HG02610 (cell line): Measurements from ENCODE around the gene TTC9B.

Experiments used
- ATAC-seq: cut with Tn5 transposase; IDR thresholded peaks from one replicate; pipeline ENCODE4 v1.9.1; 2021; ENCODE audit warnings: mild to moderate bottlenecking, moderate library complexity; ENCODE audit not compliant: unreplicated experiment

TTC9B gene

DNA sequence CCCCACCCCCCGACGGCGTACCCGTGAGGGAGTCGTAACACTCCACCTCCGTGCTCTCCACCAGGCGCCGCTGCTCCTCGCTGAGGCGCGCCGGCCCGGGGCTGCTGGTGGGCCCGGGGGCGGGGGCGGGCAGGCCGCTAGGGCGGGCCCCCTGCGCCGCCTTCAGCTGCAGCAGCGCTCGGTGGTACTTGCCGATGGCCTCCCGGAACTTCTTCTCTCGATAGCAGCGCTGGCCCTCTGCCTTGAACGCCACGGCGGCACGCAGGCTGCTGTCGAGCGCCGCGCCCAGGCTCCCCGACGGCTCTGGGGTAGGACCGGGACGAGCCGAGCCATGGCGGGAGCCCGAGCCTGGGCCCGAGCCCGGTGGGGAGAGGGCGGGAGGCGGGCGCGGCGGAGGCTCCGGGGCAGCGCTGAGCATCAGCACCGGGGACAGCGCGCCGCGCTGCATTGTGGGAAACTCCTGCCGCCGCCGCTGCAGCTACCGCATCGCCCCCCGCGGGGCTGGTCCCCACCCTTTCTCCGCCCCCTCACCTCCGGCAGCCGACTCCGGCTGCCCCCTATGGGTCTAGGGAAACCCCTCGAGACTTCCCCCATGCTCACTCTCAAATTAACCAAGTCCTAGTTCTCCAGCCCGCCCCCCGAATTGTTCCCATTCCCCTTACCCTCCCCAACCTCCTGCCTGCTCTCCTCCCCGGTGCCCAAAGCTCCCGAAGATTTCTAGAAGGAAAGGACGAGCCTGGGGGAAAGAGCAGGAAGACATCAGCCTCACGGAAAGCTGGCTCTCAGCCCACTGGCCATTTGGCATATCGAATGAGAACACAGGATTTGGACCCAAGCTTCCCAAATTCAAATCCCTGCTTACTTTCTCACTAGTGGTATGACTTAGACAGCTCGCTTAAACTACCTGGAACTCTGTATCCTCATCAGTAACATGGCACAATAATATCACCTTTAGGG, at the start of gene TTC9B:
TTC9B (minus strand) TSS at position 451 of the 957 bp plus-strand sequence; CDS start at position 448, 3 bp downstream.
- ATAC-seq = no peak

DNA sequence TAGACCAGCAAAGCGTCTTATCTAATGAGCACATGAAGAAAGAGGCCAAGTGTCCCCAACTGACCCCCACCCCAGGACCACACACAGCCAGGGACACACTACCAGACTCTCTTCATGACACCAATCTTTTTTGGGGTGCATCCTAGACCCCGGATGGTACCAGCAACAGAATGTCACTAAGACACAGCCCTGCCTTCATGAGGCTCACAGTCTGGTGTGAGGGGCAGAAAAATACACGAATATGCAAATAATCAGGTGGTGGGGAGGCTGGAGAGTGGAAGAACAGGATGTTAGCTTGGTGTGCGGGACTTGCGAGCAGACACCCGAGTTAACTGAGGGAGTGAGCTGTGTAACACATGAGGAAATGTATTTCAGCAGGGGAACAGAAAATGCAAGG, 49.4 kb upstream of the TTC9B start:
- ATAC-seq = no peak

DNA sequence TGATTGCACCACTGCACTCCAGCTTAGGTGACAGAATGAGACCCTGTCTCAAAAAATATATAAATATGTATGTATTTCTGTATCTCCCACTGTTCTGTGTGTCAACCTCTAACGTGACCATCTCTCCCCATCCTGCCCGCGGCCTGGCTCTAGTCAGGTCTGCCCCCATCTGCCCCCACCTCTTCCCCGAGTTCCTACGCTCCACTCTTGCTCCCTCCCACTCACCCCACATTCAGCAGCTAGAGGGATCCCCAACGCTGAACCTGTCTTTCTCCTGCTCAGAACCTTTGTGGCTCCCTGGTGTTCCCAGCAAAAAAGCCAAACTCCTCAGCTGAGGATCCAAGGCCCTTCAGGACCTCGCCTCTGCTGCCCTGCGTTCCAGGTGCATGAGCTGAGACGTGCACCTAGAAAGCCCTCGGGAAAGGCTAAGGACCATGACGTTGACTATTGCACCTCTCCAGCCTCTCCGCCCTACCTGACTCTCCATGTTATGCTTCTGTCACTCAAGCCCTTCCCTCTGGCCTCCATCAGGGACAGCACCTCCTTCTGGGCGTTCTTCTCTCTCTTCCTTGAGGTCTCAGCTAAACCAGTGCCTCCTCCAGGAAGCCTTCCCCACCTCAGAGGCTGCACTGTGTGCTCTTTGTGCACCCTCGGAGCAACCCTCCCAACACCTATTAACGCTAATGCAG, 48.9 kb upstream of the TTC9B start:
- no peak for ATAC-seq

GRCh38 chr19:40266119-40266518, 47.9 kb upstream of the TTC9B start:
- no peak for ATAC-seq

DNA sequence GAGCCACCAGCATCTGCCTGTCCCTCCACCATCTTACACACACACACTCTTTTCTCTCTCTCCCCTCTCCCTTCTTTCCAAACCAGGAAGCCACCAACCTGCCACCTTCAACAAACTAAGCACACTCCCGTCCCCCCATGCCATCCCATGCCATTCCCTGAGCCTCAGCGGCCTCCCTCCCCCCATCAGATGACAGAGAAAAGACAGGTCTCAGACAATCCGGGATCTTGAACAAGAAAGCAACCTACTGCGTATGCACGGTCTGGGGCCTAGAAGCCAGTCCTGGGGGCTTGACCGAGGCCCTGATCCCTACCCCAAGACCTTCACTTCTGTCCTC, 47.5 kb upstream of the TTC9B start:
- no peak for ATAC-seq

DNA sequence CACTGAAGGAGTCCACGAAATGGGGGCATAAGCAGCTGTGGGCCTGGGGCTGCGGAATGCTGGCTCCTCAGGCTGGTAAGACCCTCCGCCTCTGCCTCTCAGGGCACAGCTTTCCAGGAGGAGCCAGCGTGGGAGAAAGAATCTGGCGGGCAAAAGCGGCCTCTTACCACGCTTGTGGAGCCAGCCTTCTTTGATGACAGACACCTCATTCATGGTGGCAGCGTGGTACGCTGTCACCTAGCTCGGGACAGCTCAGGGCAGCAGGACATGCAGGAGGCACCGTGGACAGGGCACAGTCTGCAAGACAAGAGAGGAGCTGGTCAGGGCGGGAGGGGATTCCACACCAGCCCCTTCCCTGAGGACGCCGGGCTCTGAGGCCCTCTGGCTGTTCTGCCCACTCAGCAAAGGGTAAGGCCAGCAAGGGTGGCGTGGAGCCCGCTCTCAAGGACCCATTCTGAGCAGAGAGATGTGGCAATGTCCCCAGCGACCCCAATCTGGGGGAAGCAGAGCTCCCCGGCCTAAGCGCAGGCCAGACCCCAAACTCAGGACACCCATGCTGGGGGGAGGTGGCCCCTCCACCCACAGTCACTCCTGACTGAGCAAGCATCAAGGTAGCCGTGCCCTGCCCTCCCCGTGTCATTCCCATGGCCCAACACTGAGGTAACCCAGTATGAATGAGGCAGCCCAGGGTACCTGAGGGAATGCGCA, 47.0 kb upstream of the TTC9B start:
- no peak for ATAC-seq

DNA sequence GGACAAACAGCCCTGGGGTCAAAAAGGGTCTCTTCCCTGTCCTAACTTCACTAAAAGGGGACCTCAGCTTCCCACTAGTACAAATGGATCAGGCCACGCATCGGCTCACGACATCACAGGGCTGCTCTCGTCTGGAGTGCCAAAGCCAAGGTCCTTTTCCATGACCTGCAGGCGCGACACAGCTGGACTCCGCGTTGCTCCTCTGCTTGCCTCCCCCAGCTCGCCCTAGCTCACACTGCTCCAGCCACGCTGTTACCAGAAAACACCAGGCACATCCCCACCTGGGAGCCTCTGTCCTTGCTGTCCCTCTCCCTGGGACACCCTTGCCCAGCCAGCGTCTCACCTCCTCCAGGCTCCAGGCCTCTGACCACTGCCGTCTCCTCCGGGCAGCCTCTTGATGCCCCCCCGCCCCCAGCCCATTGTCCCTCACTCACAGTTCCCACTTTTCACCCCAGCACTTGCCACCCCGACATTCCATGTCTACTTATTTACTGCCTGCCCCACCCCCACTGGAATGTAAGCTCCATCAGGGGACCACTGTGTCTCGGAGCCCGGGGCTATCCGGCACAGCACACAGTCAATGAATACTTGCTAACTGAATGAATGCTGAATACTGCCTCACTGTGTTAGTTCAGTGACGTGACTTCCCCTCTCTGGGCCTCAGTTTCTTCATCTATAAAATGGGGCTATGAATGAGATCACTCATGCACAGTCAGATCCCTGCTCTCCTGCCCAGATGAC, 46.3 kb upstream of the TTC9B start:
- no peak for ATAC-seq

DNA sequence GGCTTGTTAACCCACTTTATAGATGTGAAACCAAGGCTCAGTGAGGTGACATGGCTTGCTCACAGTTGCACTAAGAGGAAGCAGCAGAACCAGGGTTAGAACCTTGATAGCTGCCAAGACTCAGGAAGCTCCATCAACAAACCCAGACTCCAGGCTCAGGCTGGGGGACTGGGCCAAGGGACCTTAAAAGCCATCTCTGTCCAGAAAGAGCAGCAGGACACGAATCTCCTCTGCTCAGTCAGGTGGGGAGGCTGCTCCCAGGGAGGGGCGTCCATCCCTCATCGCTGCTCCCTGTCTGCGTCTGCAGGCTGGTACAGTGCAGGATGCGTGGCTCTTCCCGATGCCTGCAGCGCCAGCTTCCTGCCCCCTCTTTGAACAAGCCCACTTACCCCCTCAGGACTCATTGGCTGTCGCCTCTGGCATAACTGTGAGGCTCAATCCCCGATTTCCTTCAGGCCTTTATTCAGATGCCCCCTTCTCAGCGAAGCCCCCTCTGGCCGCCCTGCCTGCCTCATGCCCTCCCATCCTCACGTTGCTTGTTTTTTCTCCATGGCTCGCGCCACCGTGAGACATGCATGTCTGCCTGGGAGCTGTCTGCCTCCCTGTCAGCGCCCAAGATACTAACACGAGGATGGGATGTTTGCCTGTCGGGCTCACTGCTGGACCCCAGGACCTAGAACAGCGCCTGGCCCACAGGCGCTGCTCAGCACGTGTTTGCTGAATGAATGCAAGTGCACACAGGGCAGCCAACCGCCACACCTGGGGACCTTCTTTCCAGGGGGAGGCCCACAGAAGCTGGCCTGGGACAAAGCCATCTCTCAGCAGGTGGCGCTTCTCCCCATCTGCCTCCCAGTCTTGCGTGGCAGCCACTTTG, 45.5 kb upstream of the TTC9B start:
- ATAC-seq = no peak

GRCh38 chr19:40262422-40262821, 44.2 kb upstream of the TTC9B start:
- ATAC-seq = no peak

DNA sequence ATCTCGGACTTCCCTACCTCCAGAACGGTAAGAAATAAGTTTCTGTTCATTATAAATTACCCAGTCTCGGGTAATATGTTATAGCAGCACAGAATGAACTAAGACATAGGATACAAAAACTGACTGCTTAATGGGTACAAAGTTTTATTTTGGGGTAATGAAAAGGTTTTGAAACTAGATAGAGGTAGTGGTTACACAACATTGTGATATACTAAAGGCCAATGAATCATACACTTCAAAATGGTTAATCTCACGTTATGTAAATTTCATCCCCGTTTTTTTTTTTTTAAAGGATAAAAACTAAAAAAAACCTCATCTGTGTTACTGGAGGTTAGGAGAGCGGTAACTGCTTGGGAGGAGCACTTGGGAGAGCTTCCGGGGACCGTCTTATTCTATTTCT, 43.4 kb upstream of the TTC9B start:
- no peak for ATAC-seq

DNA sequence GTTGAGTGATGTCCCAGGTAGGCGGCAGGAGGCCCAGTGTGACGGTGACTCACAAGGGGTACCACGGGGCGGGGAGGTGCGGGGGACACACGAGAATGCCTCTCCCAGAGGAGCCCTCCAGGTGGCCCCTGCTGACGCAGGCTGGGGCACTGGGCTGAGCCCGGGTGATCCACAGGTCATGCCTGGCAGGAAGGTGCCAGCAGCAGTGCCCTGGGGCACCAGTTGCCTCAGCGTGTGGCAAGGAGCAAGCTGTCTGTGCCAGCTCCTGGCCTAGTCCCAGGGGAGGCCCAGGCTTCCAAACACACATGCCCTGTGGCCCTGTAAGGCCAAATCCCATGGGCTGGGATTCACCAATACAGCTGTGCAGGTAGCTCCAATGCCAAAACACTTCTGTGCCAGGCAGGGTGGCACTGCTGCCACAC, 38.9 kb upstream of the TTC9B start:
- no peak for ATAC-seq

GRCh38 chr19:40256512-40256911, 38.3 kb upstream of the TTC9B start:
- no peak for ATAC-seq

GRCh38 chr19:40255619-40256166, 37.5 kb upstream of the TTC9B start:
- no peak for ATAC-seq

- no peak for ATAC-seq
Observed at GRCh38 chr19:40254714-40255418, 36.7 kb upstream of the TTC9B start.

DNA sequence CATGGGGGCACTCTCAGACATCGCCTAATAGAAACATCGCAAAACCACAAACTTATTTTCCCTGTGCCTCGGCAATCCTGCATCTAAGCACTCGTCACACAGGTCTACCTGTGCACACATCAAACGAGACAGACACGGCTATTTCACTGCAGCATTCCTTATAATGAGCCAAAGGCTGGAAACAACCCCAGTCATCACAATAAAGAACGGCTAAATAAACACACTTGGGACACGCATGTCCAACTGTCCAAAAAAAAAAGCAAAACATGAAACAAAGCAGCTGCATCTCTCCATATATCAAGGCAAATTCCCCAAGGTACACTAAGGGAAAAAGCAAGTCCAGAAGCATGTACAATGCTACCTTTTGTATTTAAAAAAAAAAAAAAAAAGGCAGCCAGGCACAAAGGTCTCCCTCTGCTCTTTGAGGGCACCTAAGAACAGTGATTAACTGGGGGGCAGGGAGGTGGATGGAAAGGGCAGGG, 35.5 kb upstream of the TTC9B start:
- no peak for ATAC-seq

GRCh38 chr19:40252395-40252794, 34.2 kb upstream of the TTC9B start:
- ATAC-seq = no peak

DNA sequence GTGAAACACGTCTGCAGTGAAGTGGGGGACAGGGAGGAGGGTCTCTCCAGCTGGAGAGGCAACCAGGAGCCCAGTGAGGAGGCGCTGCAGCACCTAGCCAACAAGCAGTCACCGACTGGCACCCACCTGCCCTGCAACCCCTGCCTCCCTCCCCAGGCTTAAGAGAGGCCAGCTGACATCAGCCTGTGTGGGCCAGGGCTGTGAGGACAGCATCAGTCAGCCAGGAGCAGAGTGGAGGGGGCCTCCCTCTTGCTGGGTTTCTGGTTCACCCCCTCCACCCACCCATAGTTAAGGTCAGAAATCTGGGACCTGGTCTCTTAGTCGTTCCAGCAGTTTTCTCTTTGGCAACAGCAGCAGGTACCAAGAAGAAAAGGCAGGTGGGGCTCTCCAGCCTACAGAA, 33.8 kb upstream of the TTC9B start:
- no peak for ATAC-seq

GRCh38 chr19:40251244-40251643, 33.1 kb upstream of the TTC9B start:
- ATAC-seq = no peak

GRCh38 chr19:40249781-40250180, 31.6 kb upstream of the TTC9B start:
- ATAC-seq = no peak
